NCI-H2227 treated with DMSO at 0.1 percent for 48 hours (cell line): Measurements from ENCODE around the gene MICU1.

Experiments
- DNase-seq: peaks from one replicate; lab custom pipeline; 2025; lab: John Stamatoyannopoulos, UW

Gene MICU1

DNA sequence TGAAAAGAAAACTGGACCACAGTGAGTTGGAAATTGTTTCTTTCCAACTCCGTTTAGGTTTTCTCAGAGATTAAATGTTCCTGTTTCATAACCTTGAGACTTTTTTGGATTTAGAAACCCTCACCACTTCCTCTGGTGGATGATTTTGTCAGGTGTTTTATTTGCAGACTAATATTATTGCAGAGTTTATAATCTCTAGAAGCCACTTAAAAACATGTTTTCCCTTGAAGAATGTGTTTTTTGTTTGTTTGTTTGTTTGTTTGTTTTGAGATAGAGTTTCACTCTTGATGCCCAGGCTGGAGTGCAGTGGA, 520 bp upstream of the MICU1 start:
- DNase-seq: no peak

DNA sequence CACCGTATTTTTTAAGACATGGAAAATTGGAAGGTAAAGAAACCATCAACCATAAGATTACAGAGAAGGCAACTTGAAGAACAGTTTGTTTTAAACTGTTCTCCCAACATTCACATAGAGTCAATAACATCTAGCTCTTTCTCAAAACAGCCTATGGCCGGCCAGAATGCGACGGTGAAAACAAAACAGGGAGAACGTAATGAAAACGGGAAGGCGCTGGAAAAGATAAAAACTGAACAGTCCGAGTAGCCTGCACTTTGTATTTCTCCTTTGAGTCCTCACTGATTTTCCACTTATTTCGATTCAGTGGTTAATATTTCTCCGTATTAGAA, 637 bp downstream of the MICU1 start:
- DNase-seq: no peak

DNA sequence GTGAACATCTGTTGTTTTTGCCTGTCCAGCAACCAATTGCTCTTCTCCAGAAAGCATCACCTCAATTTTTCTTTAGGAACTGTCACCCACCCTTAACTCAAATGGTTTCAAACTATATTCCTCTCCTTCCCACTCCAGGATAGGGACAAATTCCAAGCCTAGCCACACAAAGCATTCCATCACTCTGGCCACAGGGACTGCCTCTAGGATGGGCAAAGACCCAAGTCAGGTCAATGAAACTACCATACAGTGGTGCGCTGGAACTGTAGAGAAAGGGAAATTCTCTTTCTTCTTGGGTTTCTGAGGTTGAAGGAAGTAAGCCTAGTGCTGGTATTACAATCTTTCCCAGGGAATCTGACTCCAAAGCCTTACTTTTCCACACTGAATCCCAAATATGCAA, 3.6 kb downstream of the MICU1 start:
- DNase-seq: no peak

DNA sequence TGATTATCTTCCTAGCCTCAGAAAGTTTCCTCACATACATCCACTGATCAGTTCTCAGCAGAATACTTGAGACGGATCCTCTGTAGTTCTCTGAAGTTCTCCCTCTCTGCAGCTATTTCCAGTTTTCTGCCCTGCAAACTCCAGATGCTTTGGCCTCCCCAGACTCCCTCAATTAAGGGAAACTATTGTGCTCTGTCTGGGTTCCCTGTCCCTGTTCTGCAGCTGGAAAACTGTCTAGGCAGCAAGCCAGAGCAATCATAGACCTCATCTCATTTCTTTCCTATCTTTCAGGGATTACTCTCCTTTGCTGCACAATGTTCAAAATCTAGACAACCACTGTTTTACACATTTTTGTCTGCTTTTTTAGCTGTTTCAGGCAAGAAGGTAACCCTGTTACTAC, 9.2 kb downstream of the MICU1 start:
- no peak for DNase-seq

DNA sequence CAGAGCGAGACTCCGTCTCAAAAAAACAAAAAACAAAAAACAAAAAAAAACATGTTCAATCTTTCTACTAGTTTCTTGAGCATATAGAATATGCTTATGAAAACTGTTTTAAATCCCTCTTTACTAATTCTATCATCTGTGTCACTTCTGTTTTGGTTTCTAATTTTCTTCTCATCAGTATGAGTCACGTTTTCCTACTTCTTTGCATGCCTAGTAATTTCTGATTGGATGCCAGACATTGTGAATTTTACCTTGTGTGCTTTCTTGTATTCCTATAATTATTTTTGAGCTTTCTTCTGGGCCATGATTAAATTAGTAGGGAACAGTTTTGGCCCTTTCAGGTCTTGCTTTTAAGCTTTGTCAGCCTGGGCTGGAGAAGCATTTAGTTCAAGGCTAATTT, 9.9 kb downstream of the MICU1 start:
- DNase-seq: no peak

DNA sequence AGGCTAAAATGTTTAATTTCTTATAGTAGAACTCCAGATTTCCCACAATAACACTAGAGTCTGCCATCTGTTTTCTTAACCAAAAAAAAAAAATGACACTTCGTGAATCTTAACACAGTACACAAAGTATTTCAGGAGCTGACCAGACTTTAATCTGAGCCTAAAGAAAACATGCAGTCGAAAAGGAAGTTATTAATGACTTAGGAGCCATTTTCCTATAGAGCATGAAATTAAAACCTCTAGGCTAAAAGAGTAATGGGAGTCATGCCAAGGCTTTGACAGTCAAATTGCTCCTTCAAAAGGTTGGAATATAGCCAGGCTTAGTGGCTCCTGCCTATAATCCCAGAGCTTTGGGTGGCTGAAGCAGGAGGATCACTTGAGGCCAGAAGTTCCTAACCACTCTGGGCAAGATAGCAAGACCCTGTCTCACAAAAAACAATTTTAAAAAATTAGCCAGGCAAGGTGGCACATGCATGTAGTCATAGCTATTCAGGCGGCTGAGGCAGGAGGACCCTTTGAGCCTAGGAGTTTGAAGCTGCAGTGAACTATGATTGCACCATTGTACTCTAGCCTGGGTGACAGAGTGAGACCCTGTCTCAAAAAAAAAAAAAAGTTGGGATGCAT, 13.6 kb downstream of the MICU1 start:
- no peak for DNase-seq

DNA sequence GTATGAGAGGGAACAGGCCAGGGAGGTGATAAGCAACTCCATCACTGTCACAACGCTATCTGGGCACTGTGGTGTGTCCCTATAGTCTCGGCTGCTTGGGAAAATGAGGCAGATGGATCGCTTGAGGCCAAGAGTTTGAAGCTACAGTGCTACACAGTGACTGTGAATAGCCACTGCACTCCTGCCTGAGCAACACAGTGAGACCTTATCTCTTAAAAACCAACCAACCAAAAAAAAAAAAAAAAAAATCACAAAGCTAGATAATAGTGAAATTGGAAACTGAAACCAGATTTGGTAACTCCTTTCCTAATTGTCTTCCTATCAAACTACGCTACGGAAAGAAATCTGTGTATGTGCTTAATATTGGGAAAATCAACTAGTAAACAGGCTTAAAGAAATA, 14.1 kb downstream of the MICU1 start:
- DNase-seq: no peak

DNA sequence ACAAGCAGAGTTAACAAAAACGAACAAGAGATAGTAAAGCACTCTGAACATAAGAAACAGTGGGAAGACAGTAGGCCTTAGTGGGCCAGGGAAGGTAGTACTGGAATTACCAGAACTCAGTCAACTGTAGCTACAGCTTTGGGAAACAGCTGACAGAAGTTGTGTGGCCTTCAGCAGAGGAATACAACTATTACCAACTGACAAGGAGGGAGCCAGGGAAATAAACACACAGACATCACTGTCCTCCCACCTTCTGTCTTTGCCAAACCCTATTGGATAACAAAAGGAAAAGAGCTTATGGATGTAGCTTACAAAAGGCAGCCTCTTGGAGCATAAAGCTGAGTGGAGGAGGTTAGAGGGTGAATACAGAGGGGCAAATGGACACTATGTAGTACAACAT, 15.4 kb downstream of the MICU1 start:
- DNase-seq: no peak

DNA sequence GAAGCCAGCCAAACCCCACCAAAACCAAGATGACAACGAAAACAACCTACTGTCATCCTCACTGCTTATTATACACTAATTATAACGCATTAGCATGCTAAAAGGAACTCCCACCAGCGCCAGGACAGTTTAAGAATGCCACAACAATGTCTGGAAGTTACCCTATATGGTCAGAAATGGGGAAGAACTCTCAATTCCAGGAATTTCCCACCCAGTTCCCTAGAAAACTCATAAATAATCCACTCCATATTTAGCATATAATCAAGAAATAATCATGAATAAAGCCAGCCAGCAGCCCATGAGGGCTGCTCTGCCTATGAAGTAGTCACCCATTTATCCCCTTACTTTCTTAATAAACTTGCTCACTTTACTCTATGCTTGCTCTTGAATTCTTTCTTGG, 20.8 kb downstream of the MICU1 start:
- DNase-seq: no peak

DNA sequence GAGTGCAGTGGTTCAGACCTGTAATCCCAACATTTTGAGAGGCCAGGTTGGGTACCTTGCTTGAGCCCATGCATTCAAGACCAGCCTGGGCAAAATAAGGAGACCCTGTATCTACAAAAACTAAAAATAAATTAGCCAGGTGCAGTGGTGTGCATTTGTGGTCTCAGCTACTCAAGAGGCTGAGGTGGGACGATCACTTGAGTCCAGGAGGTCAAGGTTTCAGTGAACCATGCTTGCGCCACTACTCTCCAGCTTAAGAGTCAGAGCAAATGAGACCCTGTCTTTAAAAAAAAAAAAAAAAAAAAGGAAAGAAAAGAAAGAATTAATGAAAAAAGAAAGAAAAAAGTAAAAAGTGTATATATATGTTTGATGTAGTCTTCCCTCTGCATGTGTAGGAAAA, 24.7 kb downstream of the MICU1 start:
- DNase-seq: no peak

DNA sequence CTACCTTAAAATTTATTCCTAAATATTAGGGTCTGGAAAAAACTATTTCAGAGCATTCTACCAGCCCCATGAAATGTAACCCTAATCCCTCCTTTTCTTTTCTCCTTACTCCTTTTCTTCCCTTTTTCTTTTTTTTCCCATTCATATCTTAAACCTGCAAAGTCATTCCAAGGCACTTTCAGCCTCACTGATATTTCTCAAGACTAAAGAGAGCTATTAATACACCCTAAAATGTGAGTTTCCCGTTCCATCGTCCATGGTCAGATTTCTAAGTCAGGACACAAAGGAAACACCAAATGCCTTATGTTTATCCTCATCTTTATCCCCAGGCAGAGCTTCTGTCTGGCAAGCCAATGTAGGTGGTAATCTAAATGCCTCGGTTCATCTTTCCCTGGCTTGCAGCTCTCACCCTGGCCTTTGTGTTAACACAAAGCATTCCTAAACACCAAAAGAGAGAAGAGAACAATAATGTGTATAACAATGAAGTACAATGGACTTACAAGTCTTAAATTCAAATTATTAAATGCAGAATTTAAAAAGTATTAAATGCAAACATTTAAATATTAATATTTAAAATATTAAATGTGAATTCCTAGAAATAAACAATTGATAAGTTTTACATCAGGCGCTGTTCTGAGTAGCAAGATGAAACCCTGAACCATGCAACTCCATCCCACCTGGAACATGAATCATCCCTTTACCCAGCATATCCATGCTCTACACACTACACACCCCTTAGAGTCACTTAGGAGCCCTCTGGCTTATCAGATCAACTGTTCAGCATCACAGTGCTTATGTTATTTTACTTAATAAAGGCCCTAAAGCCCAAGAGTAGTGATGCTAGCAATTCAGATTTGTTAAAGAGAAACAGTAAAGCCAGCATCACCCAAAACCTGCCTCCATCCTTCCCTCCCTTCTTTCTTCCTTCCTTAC, 26.8 kb downstream of the MICU1 start:
- DNase-seq: no peak

DNA sequence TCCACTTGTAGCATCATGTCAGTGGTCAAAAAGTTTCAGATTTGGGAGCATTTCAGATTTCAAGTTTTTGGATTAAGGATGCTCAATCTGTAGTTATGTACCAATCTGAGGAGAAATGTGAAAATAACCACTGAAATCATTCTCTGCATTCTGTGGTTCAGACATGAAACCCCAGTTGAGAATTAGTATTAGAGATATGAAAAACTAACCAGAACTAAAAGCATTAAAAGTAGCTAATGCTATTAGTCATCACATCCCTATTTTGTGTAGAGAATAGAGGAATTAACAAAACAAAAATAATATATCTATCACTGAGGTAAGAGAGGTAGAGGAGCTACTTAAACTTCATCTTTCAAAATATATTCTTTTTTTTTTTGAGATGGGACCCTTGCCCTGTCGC, 28.0 kb downstream of the MICU1 start:
- no peak for DNase-seq

DNA sequence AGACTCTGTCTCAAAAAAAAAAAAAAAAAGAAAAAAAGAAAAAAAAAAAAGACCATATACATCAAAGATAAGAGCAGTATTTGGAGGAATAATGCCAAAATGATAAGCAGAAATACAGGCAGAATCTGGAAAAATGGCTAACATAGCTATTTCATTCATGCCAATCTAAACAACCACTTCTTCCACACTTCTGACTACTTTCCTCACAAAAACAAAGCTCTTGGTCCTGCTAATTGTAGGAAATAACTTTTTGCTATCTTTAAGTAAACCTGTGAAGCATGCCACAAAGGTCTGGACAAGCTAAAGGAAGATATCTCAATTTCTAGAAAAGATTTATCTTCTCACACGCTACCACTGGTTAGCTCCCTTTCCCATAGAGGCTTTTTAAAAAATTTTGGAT, 30.4 kb downstream of the MICU1 start:
- no peak for DNase-seq

DNA sequence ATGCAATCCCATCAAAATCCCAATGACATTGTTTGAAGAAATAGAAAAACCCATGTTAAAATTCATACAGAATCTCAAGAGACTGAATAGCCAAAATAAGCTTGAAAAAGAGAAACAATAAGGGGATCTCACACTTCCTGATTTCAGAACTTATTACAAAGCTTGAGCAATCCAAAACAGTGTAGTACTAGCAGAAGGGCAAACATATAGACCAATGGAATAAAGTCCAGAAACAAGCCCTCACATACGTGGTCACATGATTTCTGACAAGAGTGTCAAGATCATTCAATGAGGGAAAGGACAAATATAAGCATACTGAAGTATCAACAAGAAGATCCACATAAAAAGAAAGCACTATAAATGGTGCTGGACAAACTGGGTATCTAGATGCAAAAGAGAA, 31.9 kb downstream of the MICU1 start:
- no peak for DNase-seq

DNA sequence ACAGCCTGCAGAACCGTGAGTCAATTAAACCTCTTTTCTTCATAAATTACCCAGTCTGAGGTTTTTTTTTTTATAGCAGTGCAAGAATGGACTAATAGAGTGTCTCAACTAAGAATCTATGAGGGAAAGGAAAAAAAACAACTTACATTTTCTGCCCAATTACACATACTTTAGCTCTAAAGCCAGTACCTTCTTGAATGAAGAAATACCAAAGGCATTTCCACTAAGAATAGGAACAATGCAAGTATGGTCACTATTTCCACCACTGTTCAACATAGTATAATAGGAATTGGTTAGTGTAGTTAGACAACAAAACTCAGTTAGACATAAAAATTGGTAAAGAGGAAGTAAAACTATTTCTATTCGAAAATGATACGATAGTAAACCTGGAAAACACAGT, 37.6 kb downstream of the MICU1 start:
- no peak for DNase-seq

DNA sequence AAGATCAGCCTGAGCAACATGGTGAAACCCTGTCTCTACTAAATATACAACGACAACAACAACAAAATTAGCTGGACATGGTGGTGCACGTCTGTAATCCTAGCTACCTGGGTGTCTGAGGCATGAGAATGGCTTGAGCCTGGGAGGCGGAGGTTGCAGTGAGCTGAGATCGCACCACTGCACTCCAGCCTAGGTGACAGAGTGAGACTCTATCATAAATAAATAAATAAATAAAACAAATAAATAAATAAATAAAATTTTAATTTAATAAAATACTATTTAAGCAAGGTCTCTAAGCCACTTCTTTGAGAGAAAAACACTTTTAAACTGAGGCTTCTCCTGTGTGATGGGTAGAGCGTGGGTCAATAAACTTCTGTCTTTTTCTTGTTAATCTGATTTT, 38.3 kb downstream of the MICU1 start:
- no peak for DNase-seq

DNA sequence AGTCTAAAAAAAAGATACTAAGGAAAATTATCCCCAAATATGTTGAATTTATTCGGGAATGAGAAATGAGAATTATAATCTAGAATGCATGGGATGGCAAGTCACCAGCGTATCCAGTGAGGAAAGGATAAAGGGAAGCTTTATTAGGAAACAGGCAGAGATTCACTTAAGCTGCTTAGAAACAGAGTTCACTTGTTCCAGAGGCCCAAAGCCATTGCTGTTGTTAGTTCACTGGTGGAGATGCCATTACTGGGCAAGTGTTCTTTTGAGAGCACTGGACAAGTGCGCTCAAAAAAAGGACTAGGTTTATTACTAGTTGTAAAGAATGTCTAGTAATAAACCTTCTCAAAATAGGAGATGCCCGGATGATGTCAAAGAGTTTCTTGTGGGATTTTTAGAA, 51.2 kb downstream of the MICU1 start:
- no peak for DNase-seq

DNA sequence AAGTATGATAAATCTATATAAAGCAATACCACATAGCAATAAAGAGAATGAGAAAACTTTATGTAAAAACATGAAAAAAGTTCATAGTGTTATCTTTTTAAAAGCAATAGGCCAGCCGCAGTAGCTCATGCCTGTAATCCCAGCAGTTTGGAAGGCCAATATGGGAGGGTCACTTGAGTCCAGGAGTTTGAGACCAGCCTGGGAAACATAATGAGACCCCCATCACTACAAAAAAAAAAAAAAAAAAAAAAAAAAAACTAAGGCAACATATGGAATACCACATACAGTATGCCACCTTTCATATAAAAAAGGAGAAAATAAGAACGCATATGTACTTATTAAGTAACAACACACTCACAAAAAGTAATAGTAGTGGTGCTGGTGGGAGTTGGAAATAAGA, 52.8 kb downstream of the MICU1 start:
- DNase-seq: no peak

DNA sequence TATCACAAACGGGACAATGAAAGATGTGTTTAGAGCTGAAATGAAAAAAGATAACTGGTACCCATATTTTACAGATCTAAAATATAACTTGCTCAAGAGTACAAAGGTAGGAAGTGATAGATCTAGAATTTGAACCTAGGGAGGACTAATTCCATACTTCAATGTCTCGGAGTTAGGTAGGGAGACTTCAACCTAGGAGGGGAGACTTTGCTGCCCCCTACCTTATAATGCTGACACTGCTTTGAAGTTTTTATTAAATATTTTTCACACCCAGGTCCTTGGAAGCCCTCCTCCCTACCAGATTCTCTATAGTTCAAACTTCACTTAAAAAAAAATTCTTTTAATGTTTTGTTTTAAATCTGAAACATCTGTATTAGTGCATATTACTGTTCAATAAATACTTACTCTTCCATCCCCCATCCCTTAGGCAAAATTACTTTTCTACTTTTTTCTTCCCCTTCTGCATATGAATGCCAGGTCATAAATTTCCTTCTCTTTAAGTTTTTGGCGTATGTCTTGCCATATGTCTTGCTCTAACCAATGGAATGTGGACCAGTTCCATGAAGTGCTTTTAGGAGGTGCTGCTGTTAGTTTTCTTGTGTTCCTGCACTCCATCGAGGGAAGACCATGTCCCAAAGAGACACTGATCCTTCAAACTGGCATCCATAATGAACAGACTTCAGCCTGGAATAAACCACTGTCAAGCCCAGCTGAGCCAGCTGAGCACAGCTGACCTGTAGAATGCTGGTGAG, 57.8 kb downstream of the MICU1 start:
- no peak for DNase-seq

DNA sequence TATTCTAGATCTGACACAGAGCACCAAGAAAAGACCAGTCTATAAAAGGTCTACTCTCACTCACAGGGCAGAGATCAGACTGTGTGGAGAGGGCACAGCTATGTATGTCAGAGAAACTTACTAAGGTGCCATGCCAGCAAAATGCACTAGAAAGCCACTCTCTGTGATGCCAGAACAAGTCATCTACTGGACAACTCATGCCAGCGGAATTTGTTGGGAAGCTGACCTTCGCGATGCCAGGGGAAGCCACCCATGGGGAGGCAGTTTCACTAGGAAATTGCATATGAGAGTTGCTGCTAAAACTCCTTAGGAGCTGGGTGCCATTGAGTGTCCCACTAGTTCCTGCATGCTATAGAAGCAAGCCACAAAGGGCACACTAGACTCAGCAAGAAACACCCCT, 58.5 kb downstream of the MICU1 start:
- DNase-seq: no peak

DNA sequence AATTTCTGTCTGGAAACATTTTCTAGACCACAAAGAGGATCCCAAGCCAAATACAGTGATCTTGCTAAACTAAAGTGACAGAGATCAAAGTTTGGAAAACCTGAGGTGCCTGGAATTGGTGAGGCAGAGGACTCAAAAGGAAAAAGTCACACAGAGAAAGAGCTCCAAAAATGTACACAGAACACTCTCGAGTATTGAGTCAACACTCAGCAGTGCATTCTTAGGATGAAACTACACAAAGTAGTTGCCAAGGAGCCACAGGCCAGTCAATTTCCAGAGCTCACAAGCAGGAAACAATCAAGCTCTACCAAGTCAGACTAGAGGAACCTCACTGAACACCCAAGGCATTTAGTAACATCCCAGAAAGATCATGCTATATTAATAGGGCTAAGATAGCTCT, 61.3 kb downstream of the MICU1 start:
- DNase-seq: no peak

DNA sequence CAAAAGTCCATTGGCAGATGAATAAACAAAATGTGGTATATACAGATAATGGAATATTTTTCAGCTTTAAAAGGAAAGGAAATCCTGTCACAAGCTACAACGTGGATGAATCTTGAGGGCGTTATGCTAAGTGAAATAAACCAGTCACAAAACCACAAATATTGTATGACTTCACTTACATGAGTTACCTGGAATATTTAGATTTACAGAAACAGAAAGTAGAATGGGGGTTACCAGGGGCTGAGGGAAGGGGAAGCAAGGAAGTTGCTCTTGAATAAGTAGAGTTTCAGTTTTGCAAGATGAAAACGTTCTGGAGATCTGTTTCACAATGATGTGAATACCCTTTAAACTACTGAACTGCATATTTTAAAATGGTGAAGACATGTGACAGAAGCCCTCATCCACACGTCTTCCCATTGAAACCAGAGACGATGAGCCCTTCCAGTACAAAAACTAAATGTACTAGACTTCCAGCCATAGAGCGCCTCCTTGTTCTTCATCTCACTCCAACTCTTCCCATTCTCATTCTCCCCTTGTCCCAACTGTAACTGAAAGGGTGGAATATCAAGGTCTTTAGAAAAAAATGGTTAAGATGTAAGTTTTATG, 62.4 kb downstream of the MICU1 start:
- no peak for DNase-seq

DNA sequence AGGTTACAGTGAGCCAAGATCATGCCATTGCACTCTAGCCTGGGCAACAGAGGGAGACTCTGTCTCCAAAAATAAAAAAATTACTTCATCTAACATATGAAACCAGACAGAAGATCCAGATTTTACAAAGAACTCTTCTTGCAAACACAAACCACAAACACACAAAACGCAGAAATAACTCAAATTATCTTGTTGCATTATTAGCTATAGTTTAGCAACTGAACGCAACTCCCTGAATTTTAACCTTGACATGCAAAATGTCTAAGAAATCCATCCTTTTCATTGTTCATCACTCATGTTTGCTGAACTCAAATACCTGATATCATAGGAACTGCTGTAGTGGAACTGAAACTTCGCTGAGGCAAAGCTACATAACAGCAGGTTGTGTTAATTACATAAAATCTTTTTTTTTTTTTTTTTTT, 64.1 kb downstream of the MICU1 start:
- no peak for DNase-seq
